SU-DHL-6 (cell line): ENCODE results near the gene JPH3.

Experiments
- CTCF ChIP-seq: fragments of 200-600 bp; sonication (generic); IDR thresholded peaks from one replicate; pipeline ENCODE4 v1.5.1; 2017; ENCODE audit warnings: antibody characterized with exemption, mild to moderate bottlenecking, low read length, moderate library complexity; ENCODE audit not compliant: insufficient read depth, poor library complexity, severe bottlenecking
- EZH2phosphoT487 ChIP-seq: fragments of 200-600 bp; sonication (generic), shearing (Covaris generic); conservative IDR thresholded peaks from 2 replicates; pipeline ENCODE4 v1.6.1; 2018; ENCODE audit warnings: mild to moderate bottlenecking, antibody characterized with exemption, low read length, moderate library complexity, mixed read lengths

GRCh38 chr16:87611456-87611855, 9.1 kb downstream of the JPH3 start:
- TF ChIP-seq CTCF, result no peak
- no peak for TF ChIP-seq EZH2phosphoT487
